Mucosa of descending colon (tissue), 3 donors: ENCODE results near the gene B9D1. TPM values are rescaled to one million over a fixed set of nuclear protein-coding genes. Genes with fewer than 3 reads are reported as not detected.
A peak's percentile ranks its signal among the peaks of the same experiment; 100 is the strongest.

Experiments used
- ATAC-seq: fragments of 200-7000 bp; cut with Tn5 transposase; one replicate; pipeline ENCODE4 v1.9.1; 2020; ENCODE audit warnings: mild to moderate bottlenecking, moderate library complexity
- DNase-seq, 3 donors: peaks; one replicate each; pipeline ENCODE4 v3.0.0-alpha.2; 2020
- H3K36me3 ChIP-seq: fragments of 200-600 bp; one replicate; pipeline ENCODE4 v1.8.0; 2021; ENCODE audit warnings: low read depth, mild to moderate bottlenecking
- H3K4me1 ChIP-seq: fragments of 200-600 bp; one replicate; pipeline ENCODE4 v1.8.0; 2021; ENCODE audit warnings: low read depth, mild to moderate bottlenecking
- H3K4me3 ChIP-seq: fragments of 200-600 bp; one replicate; pipeline ENCODE4 v1.8.0; 2021; ENCODE audit warnings: mild to moderate bottlenecking
- H3K9me3 ChIP-seq: fragments of 200-600 bp; one replicate; pipeline ENCODE4 v1.8.0; 2021; ENCODE audit warnings: mild to moderate bottlenecking
- intact Hi-C, 2 donors: fragments of 100-400 bp; cut with DNase I in 1 of 2; cut with micrococcal nuclease in 1 of 2; formaldehyde crosslinking; loops; one replicate each; pipeline versions ENCODE4 v1.11.0 to v1.11.1; 2022; cut with DNase I, micrococcal nuclease
- total RNA-seq, 3 donors: library from RNA; stranded (reverse); fragmentation: NEBNext Ultra II Directional in 2 of 3; extraction: Animal tissue kit (Norgen Biotek cat#: 25700) in 2 of 3; gene quantifications; one replicate each; pipeline versions ENCODE4 v1.2.1 to v1.2.4, GENCODE V29; 2021 to 2023
- TF ChIP-seq, protein P1 (sequence below): fragments of 200-600 bp; IDR thresholded peaks from one replicate; pipeline ENCODE4 v1.8.0; 2022; ENCODE audit warnings: antibody characterized with exemption, mild to moderate bottlenecking
- donor health status: DM: no; HTN: no; CAD: no; lungs with moderate emphysema.
- donor health status: DM: no; HTN: no; CAD: no.
- donor health status: DM: no; HTN: yes; CAD: no.

B9D1 gene
- total RNA-seq, 3 donors from 2014 or later: 5.1 to 11.8 (median 10.7) TPM

DNA sequence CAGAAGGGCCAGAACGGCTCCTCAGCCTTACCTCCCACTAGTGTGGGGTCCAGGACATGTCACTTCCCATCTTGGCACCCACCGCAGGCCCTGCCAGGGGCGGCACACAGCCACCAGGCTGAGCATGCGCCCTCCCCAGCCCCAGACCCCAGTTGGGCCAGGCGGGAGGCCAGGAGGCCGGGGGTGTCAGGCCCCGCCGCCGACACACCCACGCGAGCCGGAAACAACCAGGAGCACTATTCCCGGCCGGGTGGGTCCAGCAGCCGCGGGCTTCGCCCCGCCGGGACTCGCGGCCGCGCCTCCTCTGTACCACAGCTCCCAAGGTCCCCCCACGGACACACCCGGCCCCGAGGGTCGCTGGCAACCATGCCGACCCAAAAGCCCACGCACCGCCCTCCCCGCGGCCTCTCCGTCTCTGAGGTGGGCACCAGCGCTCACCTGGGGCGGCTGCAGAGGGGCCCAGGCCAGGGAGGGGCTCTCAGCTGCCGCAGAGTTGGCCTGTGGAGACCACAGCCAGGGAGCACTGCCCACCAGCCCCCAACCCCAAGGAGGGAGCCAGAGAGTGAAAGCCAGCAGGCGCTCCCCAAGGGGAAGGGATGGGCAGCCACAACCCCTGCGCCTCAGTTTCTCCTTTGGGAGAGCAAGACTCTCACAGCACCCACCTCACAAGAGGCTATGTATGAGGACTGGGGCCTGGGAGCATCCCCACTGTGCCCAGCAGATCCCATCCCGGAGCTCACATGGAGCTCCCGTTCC, 18.0 kb downstream of the B9D1 start:
- H3K4me3 ChIP-seq: no peak overlapping the region
- H3K9me3 ChIP-seq: no peaks in the 10 kb centered on the region
- intact Hi-C loops: no loop called here
- DNase-seq: peak in 1 of 3 donors; percentile 32
- TF ChIP-seq, protein P1, sequence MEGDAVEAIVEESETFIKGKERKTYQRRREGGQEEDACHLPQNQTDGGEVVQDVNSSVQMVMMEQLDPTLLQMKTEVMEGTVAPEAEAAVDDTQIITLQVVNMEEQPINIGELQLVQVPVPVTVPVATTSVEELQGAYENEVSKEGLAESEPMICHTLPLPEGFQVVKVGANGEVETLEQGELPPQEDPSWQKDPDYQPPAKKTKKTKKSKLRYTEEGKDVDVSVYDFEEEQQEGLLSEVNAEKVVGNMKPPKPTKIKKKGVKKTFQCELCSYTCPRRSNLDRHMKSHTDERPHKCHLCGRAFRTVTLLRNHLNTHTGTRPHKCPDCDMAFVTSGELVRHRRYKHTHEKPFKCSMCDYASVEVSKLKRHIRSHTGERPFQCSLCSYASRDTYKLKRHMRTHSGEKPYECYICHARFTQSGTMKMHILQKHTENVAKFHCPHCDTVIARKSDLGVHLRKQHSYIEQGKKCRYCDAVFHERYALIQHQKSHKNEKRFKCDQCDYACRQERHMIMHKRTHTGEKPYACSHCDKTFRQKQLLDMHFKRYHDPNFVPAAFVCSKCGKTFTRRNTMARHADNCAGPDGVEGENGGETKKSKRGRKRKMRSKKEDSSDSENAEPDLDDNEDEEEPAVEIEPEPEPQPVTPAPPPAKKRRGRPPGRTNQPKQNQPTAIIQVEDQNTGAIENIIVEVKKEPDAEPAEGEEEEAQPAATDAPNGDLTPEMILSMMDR: no peak
- peaks cover 14% of the 10 kb centered on the region for H3K4me1 ChIP-seq
- no peak for ATAC-seq
- H3K36me3 ChIP-seq: no peaks in the 10 kb centered on the region

DNA sequence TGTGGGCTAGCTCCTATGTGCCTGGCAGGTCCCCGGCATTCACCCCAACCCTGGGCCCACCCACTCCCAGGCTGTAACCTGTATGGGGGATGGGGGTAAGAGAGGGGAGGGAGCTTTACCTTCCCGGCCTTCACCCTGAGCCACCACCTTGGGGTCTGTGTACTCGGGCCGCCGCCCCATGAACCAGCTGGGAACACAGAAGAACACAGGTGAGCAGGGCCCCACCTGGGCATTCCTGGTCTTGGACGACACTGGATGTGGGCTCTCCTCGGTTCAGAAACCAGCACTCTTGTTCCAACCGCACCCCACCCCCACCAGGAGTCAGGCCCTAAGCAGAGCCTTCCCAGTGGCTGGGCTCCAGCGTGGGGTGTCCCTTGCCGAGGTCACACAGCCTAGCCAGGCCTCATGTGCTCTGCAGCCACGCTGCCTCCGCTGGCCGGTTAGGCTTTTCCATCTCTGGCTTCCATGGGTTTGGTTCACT, 18.8 kb downstream of the B9D1 start:
- TF ChIP-seq, protein P1: no peak
- no peak for DNase-seq
- Histone ChIP-seq H3K4me3 (no peak overlapping the region), H3K36me3 (no peaks in the 10 kb centered on the region), H3K4me1 (peaks cover 14% of the 10 kb centered on the region), H3K9me3 (no peaks in the 10 kb centered on the region)
- no peak for ATAC-seq
- intact Hi-C loops: no loop called here

DNA sequence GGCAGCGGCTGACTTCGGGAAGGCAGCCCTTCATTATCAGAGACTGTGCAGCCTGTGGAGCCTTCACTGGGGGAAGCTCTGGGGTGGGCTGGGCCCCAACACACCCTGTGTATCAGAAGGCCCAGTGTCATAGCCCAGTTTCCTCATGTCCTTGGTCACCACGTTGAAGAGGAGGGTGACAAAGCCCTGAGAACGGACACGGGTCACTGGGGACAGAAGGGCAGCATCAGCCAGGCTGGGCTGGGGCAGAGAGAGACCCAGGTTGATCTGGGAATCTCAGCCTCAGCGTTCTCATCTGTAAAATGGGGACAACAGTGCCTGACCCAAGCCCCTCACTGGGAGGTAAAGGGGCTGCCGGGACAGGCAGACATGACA, 19.3 kb downstream of the B9D1 start:
- intact Hi-C loops: no loop called here

DNA sequence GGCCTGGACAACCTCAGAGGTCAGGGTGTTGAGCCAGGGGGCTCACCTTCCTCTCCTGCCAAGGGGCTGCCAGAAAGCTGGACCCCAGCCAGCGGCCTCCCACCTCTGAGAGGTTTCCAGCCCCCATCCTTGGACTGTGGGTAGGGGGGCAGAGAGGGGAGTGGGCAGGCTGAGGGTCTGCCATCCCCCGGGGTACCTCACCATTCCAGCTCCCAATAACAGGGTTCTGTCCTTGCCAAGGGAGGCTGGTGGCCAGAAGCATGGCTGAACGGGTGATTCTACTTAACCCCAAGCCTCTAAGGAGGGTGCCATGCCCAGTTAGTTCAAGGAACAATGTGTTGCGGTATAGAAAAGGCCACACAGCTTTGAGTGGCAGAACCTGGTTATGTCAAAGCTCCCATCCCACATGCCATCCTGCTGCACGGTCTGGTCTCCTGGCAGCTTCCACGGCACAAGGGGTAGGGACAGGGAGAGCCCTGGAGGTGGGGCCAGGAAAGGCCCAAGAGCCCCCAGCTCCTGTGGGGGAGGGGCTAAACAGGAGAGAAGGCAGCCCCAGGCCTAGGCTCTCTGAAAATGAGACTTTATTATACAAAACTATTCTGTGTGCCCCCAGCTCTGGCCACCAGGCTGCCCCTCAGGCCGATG, 19.8 kb downstream of the B9D1 start:
- H3K4me3 ChIP-seq: no peak overlapping the region
- ATAC-seq (no peak), DNase-seq (no peak)
- no peaks in the 10 kb centered on the region for H3K9me3 ChIP-seq
- H3K4me1 ChIP-seq: peaks cover 9% of the 10 kb centered on the region
- TF ChIP-seq, protein P1: no peak
- H3K36me3 ChIP-seq: no peaks in the 10 kb centered on the region
- intact Hi-C loops: no loop called here

More for the DNA sequence above, 19.3 kb downstream of the B9D1 start:
- DNase-seq (no peak), ATAC-seq (no peak)
- Histone ChIP-seq H3K36me3 (no peaks in the 10 kb centered on the region), H3K9me3 (no peaks in the 10 kb centered on the region), H3K4me1 (peaks cover 11% of the 10 kb centered on the region), H3K4me3 (no peak overlapping the region)
- TF ChIP-seq, protein P1: no peak

DNA sequence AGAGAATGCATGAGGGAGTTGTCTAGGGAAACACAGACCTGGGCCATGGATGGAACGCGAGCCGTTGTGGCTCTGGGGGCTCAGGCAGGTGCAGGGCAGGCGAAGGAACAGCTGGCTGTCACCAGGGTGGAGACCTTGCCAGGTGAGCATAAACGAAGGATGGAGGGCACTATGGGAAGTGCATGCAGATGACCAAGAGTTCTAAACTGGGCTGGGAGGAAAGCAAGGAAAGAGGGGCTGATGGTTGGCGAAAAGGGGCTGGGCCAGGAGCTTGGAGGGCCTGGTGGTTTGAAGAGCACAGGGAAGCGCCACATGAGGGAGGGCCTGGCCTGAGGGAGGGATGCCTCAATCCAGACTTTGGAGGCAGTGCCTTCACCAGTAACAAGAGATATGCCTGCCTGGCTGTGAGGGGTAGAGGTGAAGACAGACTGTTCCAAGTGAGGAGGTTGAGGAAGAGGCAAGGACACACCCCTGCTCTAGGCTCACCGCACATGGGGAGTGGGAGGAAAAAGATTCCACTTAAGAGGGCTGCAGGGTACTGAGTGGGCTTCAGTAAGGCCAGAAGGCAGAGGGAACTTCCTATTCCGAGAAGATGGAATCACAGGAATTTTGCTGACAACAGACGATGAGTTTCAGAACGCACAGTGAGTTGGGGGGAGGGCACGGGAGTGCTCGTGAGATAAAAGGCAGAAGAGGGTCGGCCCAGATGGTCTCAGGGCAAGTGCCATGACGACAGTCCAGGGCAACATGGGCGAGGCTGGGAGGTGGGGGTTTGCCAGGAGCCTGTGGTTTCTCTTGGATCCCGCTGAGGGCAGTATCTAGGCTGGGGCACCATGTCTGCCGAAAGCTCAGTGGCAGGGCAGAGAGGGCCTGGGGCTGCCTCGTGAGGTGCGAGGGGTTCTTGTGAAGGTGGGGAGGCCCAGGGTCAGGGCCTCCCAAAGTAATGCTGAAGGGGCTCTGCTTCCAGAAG, 20.6 kb downstream of the B9D1 start:
- H3K4me1 ChIP-seq: peaks cover 5% of the 10 kb centered on the region
- DNase-seq (no peak), ATAC-seq (no peak)
- no peaks in the 10 kb centered on the region for H3K9me3 ChIP-seq
- no peak overlapping the region for H3K4me3 ChIP-seq
- intact Hi-C loops: no loop called here
- TF ChIP-seq, protein P1: no peak
- H3K36me3 ChIP-seq: no peaks in the 10 kb centered on the region
